ENCODE measurements around the gene PHF20. TPM values are rescaled to one million over a fixed set of nuclear protein-coding genes. Genes with fewer than 3 reads are reported as not detected.

Gene PHF20
- total and polyA plus RNA-seq, 2 of the 8 experiments (the other 6 are each of a cell fraction or from before 2014, with no cell fraction given): 25.6 to 70.1 TPM

DNA sequence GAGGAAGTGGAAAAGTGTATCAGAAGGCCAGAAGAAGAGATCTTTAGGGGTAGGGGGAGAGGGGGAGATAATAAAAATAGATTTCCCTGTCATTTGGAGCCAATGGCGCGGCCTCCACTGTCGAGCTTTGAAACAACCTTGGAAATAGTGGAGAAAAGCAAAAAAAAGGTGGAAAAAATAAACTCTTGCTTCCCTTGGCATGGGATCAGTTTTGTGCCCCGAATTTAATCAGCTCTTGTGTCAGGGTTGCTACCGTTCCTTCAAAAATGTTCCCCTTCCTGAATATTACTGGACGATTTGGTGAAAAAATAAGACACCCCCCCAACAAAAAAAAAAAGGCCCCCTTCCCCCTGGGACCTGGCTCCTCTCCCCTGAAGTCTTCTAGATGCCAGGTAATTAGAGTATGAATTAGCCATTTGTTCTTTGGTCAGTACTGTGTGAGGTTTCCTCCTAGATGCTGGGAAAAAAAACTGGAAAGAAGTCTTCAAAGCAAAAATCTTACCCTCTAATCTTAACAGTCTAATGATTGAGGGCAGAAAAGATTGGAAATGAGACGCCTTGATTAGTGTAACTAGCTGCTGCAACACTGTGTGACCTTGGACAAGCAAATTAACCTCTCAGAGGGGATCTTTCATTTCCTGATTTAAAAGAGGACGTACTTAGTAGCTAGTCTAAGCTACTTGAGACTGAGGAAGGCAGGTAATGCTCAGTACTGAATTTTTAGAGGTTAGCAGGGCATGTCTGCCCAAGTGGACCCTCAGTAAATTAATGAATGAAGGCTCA is 28.9 kb upstream of the PHF20 start:
- FAIRE-seq (no peak), DNase-seq (ENCODE audit: low read depth in 1 of 2, low spot score in 2 of 2) (no peak)
- H3K4ac ChIP-seq (replicated peaks; ENCODE audit: insufficient read length, low read depth, low read length): no peak overlapping the region
- POLR2A ChIA-PET (ENCODE audit: partially characterized antibody): interaction anchor here (0.5 to 45.3 kb wide), 77 partner anchors 12 to 750 kb away, joined by 3 to 2341 read pairs (median 4); partner anchors contain the start of genes C20orf173, CEP250, CPNE1 and ERGIC3
- WGBS, 2 experiments (ENCODE audit: extremely low coverage in 1 of 2, insufficient coverage in 1 of 2, insufficient read length in 1 of 2, insufficient replicate concordance in 2 of 2, low coverage in 1 of 2, low lambda C conversion rate in 2 of 2, missing lambda C conversion rate in 1 of 2): 4% methylated on average over 8 of the region's 8 CpGs; no CpG with 5 or more reads in 1 of the 2 experiments
- H2BK15ac ChIP-seq (ENCODE audit: low read length): no peak overlapping the region
- peak overlapping the region; percentile 77 for H3K56ac ChIP-seq (replicated peaks; ENCODE audit: insufficient read length, low read depth, low read length)
- no peak overlapping the region for H3K23ac ChIP-seq (ENCODE audit: insufficient read length)
- H4K5ac ChIP-seq (ENCODE audit: insufficient read length, low read depth, low read length): peak overlapping the region; percentile 77
- peak overlapping the region; percentile 66; the same call in 1 of the 2 replicates for H4K8ac ChIP-seq (ENCODE audit: extremely low read depth, insufficient read depth, low read length)
- H3K4me3 ChIP-seq (ENCODE audit: extremely low read depth in 1 of 4, insufficient read depth in 2 of 4, low read depth in 3 of 4, low read length in 4 of 4): peak overlapping the region; percentile 56 to 83 (median 74)
- no peaks in the 10 kb centered on the region for H3K79me1 ChIP-seq (ENCODE audit: low read depth, low read length)
- CTCF ChIA-PET (ENCODE audit: partially characterized antibody): interaction anchor here (0.8 to 2.5 kb wide), 17 partner anchors 16 to 211 kb away, joined by 3 to 8 read pairs (median 4); partner anchors contain the start of genes NFS1, ROMO1 and SCAND1
- no peak overlapping the region for H3K14ac ChIP-seq (ENCODE audit: insufficient read length)
- H2AK5ac ChIP-seq (ENCODE audit: low read depth, low read length): no peak overlapping the region; the same call in 1 of the 2 replicates
- H3K27me3 ChIP-seq (replicated peaks in 1 of 4; ENCODE audit: control insufficient read depth in 3 of 4, extremely low read depth in 1 of 4, insufficient read depth in 3 of 4, low read length in 3 of 4): no peaks in the 10 kb centered on the region
- H3K9me3 ChIP-seq (ENCODE audit: insufficient read depth in 2 of 2, low read depth in 1 of 2, low read length in 1 of 2): no peaks in the 10 kb centered on the region
- peak overlapping the region; percentile 84 for H3K27ac ChIP-seq (ENCODE audit: low read depth, low read length)
- TF ChIP-seq CHD1 (IDR thresholded peaks at IDR 0.05; ENCODE audit: low read depth, low read length) (peak; percentile 85), TAF7 (optimal IDR thresholded peaks at IDR 0.05; ENCODE audit: borderline replicate concordance, low read depth, low read length) (peak; percentile 8), CHD2 (IDR thresholded peaks at IDR 0.05; ENCODE audit: low read length) (no peak), PHF8 (conservative IDR thresholded peaks at IDR 0.05; ENCODE audit: low read depth, low read length) (peak; percentile 46; the same call in 1 of the 2 replicates), KDM5A (IDR thresholded peaks at IDR 0.05; ENCODE audit: low read length) (no peak)
- H3K4me2 ChIP-seq (ENCODE audit: insufficient read depth in 1 of 2, low read depth in 2 of 2, low read length in 2 of 2): peak overlapping the region; percentile 67 to 68
- H3K9ac ChIP-seq (replicated peaks in 1 of 4; ENCODE audit: extremely low read depth in 1 of 4, low read depth in 3 of 4, low read length in 3 of 4): peak overlapping the region; percentile 83 to 98 (median 88)
- H2BK20ac ChIP-seq (ENCODE audit: low read length): no peak overlapping the region
- peaks cover 26 to 46% of the 10 kb centered on the region in 2 experiments for H3K79me2 ChIP-seq (ENCODE audit: control insufficient read depth in 1 of 2, insufficient read depth in 2 of 2, low read length in 2 of 2)
- H3K23me2 ChIP-seq (ENCODE audit: low read depth, low read length): 0 out of 2 replicates have a peak, but pooled peaks cover 4% of the 10 kb centered on the region
- H2BK120ac ChIP-seq (replicated peaks; ENCODE audit: low read depth, low read length): no peak overlapping the region
- peak overlapping the region; percentile 84; the same call in 1 of the 2 replicates for H3K18ac ChIP-seq (ENCODE audit: extremely low read depth, low read length)
- H3K4me1 ChIP-seq (replicated peaks in 1 of 4; ENCODE audit: control insufficient read depth in 3 of 4, insufficient read depth in 4 of 4, low read length in 3 of 4): peaks cover 0 to 4% (median 4%) of the 10 kb centered on the region in 4 experiments; a peak in 3 of 7 replicates
- H2BK12ac ChIP-seq (ENCODE audit: low read depth, low read length): no peak overlapping the region
- peak overlapping the region; percentile 1 for H4K91ac ChIP-seq (replicated peaks; ENCODE audit: insufficient read length, low read length)
- H2AFZ ChIP-seq (ENCODE audit: low read length): no peak overlapping the region
- H4K20me1 ChIP-seq (replicated peaks in 1 of 2; ENCODE audit: control insufficient read depth in 1 of 2, insufficient read depth in 2 of 2, low read length in 2 of 2): peaks cover 10 to 14% of the 10 kb centered on the region in 2 experiments
- H3K36me3 ChIP-seq (ENCODE audit: control insufficient read depth in 2 of 4, insufficient read depth in 4 of 4, low read length in 3 of 4): peaks cover 11 to 29% (median 25%) of the 10 kb centered on the region in 4 experiments
- peak overlapping the region; percentile 68 for H2BK5ac ChIP-seq (ENCODE audit: low read depth, low read length)
